CD14-positive monocyte (primary cell): ENCODE results near the gene ZNF536. TPM values are rescaled to one million over a fixed set of nuclear protein-coding genes. Genes with fewer than 3 reads are reported as not detected.

ENCODE experiments used
- DNase-seq, 3 donors: peaks; one replicate each; pipeline ENCODE4 v3.0.0-alpha.2; 2011 to 2022
- H2AFZ ChIP-seq: 2 replicates; pipeline ENCODE4 v1.6.0; 2012; ENCODE audit warnings: mild to moderate bottlenecking, low read depth, low read length, inconsistent platforms; ENCODE audit not compliant: insufficient read depth, poor library complexity, severe bottlenecking
- H3K27ac ChIP-seq, 2 donors: 1 replicate in 1 of 2; 2 replicates in 1 of 2; pipeline ENCODE4 v1.5.1; 2012 to 2013; ENCODE audit warnings: low read length in 2 of 2, control low read depth in 1 of 2, inconsistent platforms in 1 of 2, low read depth in 1 of 2, mild to moderate bottlenecking in 1 of 2
- H3K27me3 ChIP-seq, 2 donors: one replicate each; pipeline versions ENCODE4 v1.6.0 to v1.6.1; 2011 to 2013; ENCODE audit warnings: low read length in 2 of 2; ENCODE audit not compliant: control insufficient read depth in 2 of 2, insufficient read depth in 2 of 2
- H3K36me3 ChIP-seq, 2 donors: replicated peaks in 1 of 2; 1 replicate in 1 of 2; 2 replicates in 1 of 2; pipeline versions ENCODE4 v1.5.1 to v1.6.1; 2012 to 2013; ENCODE audit warnings: low read length in 2 of 2, control low read depth in 1 of 2, inconsistent platforms in 1 of 2, mild to moderate bottlenecking in 1 of 2; ENCODE audit not compliant: insufficient read depth in 2 of 2, control insufficient read depth in 1 of 2
- H3K4me1 ChIP-seq, 2 donors: 1 replicate in 1 of 2; 2 replicates in 1 of 2; pipeline versions ENCODE4 v1.5.1 to v1.6.1; 2012 to 2013; ENCODE audit warnings: low read length in 2 of 2, control low read depth in 1 of 2, inconsistent platforms in 1 of 2, mild to moderate bottlenecking in 1 of 2, moderate library complexity in 1 of 2; ENCODE audit not compliant: insufficient read depth in 2 of 2, control insufficient read depth in 1 of 2
- H3K4me2 ChIP-seq: replicated peaks from 2 replicates; pipeline ENCODE3; 2012; ENCODE audit warnings: low read length, moderate library complexity, mild to moderate bottlenecking; ENCODE audit not compliant: poor library complexity, severe bottlenecking; ENCODE audit errors: extremely low read depth
- H3K4me3 ChIP-seq, 3 experiments: fragments of 200-600 bp in 1 of 3; sonication (generic) in 1 of 3; replicated peaks in 1 of 3; 1 replicate in 2 of 3; 2 replicates in 1 of 3; pipeline ENCODE4 v1.5.1; 2011 to 2013; ENCODE audit warnings: low read length in 3 of 3, mild to moderate bottlenecking in 3 of 3, control low read depth in 2 of 3, low read depth in 2 of 3, inconsistent platforms in 1 of 3, moderate library complexity in 1 of 3
- H3K79me2 ChIP-seq: 2 replicates; pipeline ENCODE4 v1.6.0; 2012; ENCODE audit warnings: mild to moderate bottlenecking, control low read depth, inconsistent platforms, low read length, moderate library complexity; ENCODE audit not compliant: insufficient read depth
- H3K9ac ChIP-seq: 2 replicates; pipeline ENCODE4 v1.6.0; 2017; ENCODE audit warnings: low read length, mild to moderate bottlenecking; ENCODE audit not compliant: insufficient read depth, poor library complexity, severe bottlenecking
- H3K9me3 ChIP-seq, 2 donors: replicated peaks in 1 of 2; 1 replicate in 1 of 2; 2 replicates in 1 of 2; pipeline versions ENCODE4 v1.5.1 to v1.6.1; 2012 to 2013; ENCODE audit warnings: low read length in 2 of 2, control low read depth in 1 of 2; ENCODE audit not compliant: control insufficient read depth in 1 of 2, insufficient read depth in 1 of 2
- H4K20me1 ChIP-seq: 2 replicates; pipeline ENCODE4 v1.6.0; 2012; ENCODE audit warnings: mild to moderate bottlenecking, low read length, control low read depth, moderate library complexity; ENCODE audit not compliant: insufficient read depth
- H3K27ac Mint-ChIP-seq, 7 donors: one replicate each; pipeline ENCODE4 v1.8.0; 2020; ENCODE audit warnings: mild to moderate bottlenecking in 7 of 7, mixed read lengths in 7 of 7, moderate library complexity in 6 of 7, inconsistent platforms in 2 of 7
- H3K27me3 Mint-ChIP-seq, 3 donors: one replicate each; pipeline ENCODE4 v1.8.0; 2021 to 2022; ENCODE audit warnings: low read depth in 3 of 3, mild to moderate bottlenecking in 3 of 3, mixed read lengths in 3 of 3, moderate library complexity in 3 of 3, inconsistent platforms in 1 of 3
- H3K36me3 Mint-ChIP-seq, 2 donors: one replicate each; pipeline ENCODE4 v1.8.0; 2020; ENCODE audit warnings: mixed read lengths in 2 of 2, inconsistent platforms in 1 of 2, mild to moderate bottlenecking in 1 of 2
- H3K4me1 Mint-ChIP-seq: one replicate; pipeline ENCODE4 v1.8.0; 2020; ENCODE audit warnings: mild to moderate bottlenecking, mixed read lengths
- H3K4me3 Mint-ChIP-seq, 2 donors: one replicate each; pipeline ENCODE4 v1.8.0; 2020; ENCODE audit warnings: mild to moderate bottlenecking in 2 of 2, mixed read lengths in 2 of 2, moderate library complexity in 1 of 2
- H3K9me3 Mint-ChIP-seq, 7 donors: one replicate each; pipeline ENCODE4 v1.8.0; 2020 to 2022; ENCODE audit warnings: mixed read lengths in 7 of 7, mild to moderate bottlenecking in 6 of 7, moderate library complexity in 6 of 7, inconsistent platforms in 2 of 7
- WGBS: methylation state at CpG from one replicate; pipeline ENCODE4 v1.1.5; 2013; ENCODE audit warnings: missing lambda C conversion rate; ENCODE audit not compliant: insufficient coverage; 5-methylcytosine and 5-hydroxymethylcytosine counted together
- intact Hi-C, 2 donors: fragments of 100-400 bp; cut with micrococcal nuclease; formaldehyde crosslinking; loops; one replicate each; pipeline versions ENCODE4 v1.15.0 to v1.15.1; 2023
- polyA plus RNA-seq, 3 donors: library from polyadenylated mRNA; depleted of rRNA in 1 of 3; unstranded in 2 of 3; stranded (reverse) in 1 of 3; fragments of 300-500 nt in 2 of 3; fragments of >200 nt in 1 of 3; fragmentation: Illumina TruSeq in 2 of 3; gene quantifications; 1 replicate in 2 of 3; 2 replicates in 1 of 3; pipeline ENCODE4 v1.2.3, GENCODE V29; 2012 to 2021
- TF ChIP-seq, protein P1 (sequence below): fragments of 200-600 bp; IDR thresholded peaks from one replicate; pipeline ENCODE4 v1.8.0; 2022; ENCODE audit warnings: antibody characterized with exemption, mild to moderate bottlenecking

Gene ZNF536
- polyA plus RNA-seq, 3 donors: not detected

GRCh38 chr19:30419568-30420180 is 47.5 kb downstream of the ZNF536 start:
- no peaks in the 10 kb centered on the region for H3K4me1 ChIP-seq
- no peak overlapping the region for H3K27ac ChIP-seq
- no peaks in the 10 kb centered on the region for H3K4me1 Mint-ChIP-seq
- 86% methylated on average over 8 of the region's 15 CpGs for WGBS
- intact Hi-C loops: no loop called here
- no peaks in the 10 kb centered on the region for H3K36me3 ChIP-seq
- H2AFZ ChIP-seq: no peak overlapping the region
- no peaks in the 10 kb centered on the region for H3K79me2 ChIP-seq
- DNase-seq: no peak
- no peaks in the 10 kb centered on the region for H3K9me3 ChIP-seq
- H3K27me3 ChIP-seq: no peaks in the 10 kb centered on the region
- H3K4me2 ChIP-seq: no peak overlapping the region
- TF ChIP-seq, protein P1, sequence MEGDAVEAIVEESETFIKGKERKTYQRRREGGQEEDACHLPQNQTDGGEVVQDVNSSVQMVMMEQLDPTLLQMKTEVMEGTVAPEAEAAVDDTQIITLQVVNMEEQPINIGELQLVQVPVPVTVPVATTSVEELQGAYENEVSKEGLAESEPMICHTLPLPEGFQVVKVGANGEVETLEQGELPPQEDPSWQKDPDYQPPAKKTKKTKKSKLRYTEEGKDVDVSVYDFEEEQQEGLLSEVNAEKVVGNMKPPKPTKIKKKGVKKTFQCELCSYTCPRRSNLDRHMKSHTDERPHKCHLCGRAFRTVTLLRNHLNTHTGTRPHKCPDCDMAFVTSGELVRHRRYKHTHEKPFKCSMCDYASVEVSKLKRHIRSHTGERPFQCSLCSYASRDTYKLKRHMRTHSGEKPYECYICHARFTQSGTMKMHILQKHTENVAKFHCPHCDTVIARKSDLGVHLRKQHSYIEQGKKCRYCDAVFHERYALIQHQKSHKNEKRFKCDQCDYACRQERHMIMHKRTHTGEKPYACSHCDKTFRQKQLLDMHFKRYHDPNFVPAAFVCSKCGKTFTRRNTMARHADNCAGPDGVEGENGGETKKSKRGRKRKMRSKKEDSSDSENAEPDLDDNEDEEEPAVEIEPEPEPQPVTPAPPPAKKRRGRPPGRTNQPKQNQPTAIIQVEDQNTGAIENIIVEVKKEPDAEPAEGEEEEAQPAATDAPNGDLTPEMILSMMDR: no peak
- no peak overlapping the region for H3K27ac Mint-ChIP-seq
- H3K4me3 ChIP-seq: no peak overlapping the region
- H4K20me1 ChIP-seq: no peaks in the 10 kb centered on the region
- no peaks in the 10 kb centered on the region for H3K36me3 Mint-ChIP-seq
- peaks cover 2 to 9% (median 8%) of the 10 kb centered on the region in 3 donors for H3K27me3 Mint-ChIP-seq
- no peak overlapping the region for H3K4me3 Mint-ChIP-seq
- H3K9ac ChIP-seq: no peak overlapping the region
- peaks cover 0 to 11% (median 1%) of the 10 kb centered on the region in 7 donors for H3K9me3 Mint-ChIP-seq

GRCh38 chr19:30420316-30420715 is 48.1 kb downstream of the ZNF536 start:
- no peak overlapping the region for H3K4me2 ChIP-seq
- H3K27ac ChIP-seq: no peak overlapping the region
- H3K36me3 ChIP-seq: no peaks in the 10 kb centered on the region
- H3K9me3 ChIP-seq: no peaks in the 10 kb centered on the region
- no peaks in the 10 kb centered on the region for H3K79me2 ChIP-seq
- H3K9ac ChIP-seq: no peak overlapping the region
- no peaks in the 10 kb centered on the region for H3K4me1 Mint-ChIP-seq
- H3K27me3 ChIP-seq: no peaks in the 10 kb centered on the region
- intact Hi-C loops: no loop called here
- no peaks in the 10 kb centered on the region for H3K4me1 ChIP-seq
- H3K27me3 Mint-ChIP-seq: peaks cover 3 to 9% (median 8%) of the 10 kb centered on the region in 3 donors
- H3K9me3 Mint-ChIP-seq: peaks cover 0 to 12% (median under 1%) of the 10 kb centered on the region in 7 donors
- H3K4me3 ChIP-seq: no peak overlapping the region
- H3K36me3 Mint-ChIP-seq: no peaks in the 10 kb centered on the region
- no CpG with 5 or more reads among the region's 8 CpGs for WGBS
- no peak overlapping the region for H3K27ac Mint-ChIP-seq
- TF ChIP-seq, protein P1: no peak
- no peaks in the 10 kb centered on the region for H4K20me1 ChIP-seq
- H2AFZ ChIP-seq: no peak overlapping the region
- no peak for DNase-seq
- H3K4me3 Mint-ChIP-seq: no peak overlapping the region
